ENCODE results near the gene ARHGAP26.

Gene ARHGAP26, protein sequence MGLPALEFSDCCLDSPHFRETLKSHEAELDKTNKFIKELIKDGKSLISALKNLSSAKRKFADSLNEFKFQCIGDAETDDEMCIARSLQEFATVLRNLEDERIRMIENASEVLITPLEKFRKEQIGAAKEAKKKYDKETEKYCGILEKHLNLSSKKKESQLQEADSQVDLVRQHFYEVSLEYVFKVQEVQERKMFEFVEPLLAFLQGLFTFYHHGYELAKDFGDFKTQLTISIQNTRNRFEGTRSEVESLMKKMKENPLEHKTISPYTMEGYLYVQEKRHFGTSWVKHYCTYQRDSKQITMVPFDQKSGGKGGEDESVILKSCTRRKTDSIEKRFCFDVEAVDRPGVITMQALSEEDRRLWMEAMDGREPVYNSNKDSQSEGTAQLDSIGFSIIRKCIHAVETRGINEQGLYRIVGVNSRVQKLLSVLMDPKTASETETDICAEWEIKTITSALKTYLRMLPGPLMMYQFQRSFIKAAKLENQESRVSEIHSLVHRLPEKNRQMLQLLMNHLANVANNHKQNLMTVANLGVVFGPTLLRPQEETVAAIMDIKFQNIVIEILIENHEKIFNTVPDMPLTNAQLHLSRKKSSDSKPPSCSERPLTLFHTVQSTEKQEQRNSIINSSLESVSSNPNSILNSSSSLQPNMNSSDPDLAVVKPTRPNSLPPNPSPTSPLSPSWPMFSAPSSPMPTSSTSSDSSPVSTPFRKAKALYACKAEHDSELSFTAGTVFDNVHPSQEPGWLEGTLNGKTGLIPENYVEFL

GRCh38 chr5:142769793-142770649 is at the start of gene ARHGAP26:
TSS of gene ARHGAP26 (plus strand) at chr5:142770377. CDS start at chr5:142770762, 385 bp downstream.
- peak; percentile 69 for FAIRE-seq
- peak; percentile 86 for DNase-seq (ENCODE audit: low spot score)

DNA sequence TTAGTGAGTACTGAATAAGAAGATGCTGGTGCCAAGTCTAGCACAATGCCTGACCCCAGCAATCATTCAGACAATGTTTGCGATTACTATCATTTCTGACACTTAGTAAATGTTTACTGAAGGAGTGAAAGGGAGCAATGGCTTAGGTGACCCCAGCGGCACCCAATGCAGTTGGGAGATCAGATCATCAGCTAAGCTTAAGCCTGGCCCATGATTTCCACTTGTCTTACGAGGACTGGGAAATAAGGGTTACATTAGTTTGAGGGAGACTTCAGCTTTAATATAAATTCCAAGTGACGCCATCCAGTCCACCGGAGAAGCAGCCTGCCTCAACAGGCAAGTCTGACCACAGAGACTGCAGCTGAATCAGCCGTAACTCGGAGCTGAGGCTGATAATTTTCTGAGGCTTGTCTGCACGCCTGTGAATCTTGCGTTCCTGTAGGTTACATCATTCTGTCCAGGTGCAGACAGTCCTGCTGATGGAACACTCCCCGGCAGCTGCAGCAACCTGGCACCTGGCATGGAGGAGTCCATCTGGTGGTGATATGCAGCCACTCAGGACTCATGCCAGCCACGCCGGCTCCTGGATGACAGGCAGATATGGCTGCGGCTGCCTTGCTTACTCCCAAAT is 49.4 kb upstream of the ARHGAP26 start:
- DNase-seq (ENCODE audit: low spot score) (no peak), FAIRE-seq (no peak)

DNA sequence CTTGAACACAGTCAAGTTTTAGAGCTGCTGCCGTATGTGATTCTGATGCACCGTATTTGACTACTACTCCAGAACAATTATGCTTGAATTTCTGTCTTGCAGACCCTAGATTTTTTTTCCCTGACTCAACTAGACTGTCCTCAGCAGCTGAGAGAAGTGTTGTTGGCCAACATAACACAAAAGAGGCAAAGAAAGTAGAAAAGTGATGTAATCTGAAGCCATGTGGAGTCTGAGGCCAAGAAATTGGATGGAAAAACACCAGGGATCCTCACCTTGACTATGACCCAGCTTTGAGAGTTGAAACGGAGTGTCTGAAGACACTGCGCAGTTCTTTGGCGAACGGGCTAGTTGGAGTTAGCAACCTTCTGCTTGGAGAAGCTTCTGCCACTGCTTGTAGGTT is 48.0 kb upstream of the ARHGAP26 start:
- DNase-seq (ENCODE audit: low spot score) = no peak
- no peak for FAIRE-seq

DNA sequence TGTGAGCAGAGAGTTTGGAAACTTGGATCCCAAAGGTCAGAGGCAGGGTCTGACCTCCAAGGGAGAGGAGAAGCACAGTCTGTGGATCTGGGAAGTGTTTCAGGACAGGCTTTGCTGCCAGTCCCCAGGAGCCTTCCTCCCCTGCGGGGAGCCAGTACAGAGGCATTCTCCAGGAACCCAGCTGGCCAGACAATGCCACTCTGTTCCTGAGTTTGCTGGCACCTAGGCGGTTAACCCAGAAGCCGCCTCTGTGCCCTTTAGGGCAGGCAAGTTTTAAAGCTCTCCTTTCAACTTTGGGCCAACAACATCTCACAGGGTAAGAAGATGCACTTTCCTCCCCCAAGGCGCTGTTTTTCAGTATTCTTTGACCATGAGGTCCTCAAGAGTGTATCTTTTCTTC is 47.3 kb upstream of the ARHGAP26 start:
- FAIRE-seq = no peak

GRCh38 chr5:142724821-142725220 is 45.4 kb upstream of the ARHGAP26 start:
- no peak for FAIRE-seq
- DNase-seq (ENCODE audit: low spot score) = no peak

More for the DNA sequence above, 47.3 kb upstream of the ARHGAP26 start:
- no peak for DNase-seq (ENCODE audit: low spot score)

- FAIRE-seq (no peak), DNase-seq (ENCODE audit: low spot score) (no peak)
Measured at GRCh38 chr5:142725231-142726187, 44.7 kb upstream of the ARHGAP26 start.

DNA sequence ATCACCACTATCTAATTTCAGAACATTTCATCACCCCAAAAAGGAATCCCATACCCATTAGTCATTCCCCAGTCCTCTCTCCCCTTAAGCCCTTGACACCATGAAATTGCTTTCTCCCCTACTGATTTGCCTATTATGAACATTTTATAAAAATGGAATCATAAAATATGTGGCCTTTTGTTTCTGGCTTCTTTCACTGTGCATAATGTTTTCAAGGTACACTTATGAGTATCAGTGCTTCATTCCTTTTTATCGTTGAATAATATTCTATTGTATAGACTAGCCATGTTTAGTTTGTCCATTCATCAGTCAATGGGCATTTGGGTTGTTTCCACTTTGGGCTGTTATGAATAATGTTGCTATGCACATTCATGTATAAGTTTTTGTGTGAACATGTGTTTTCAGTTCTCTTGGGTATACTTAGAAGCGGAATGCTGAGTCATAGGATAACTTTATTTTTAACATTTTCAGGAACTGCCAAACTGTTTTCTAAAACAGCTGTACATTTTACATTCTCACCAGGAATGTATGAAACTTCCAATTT is 43.9 kb upstream of the ARHGAP26 start:
- FAIRE-seq (no peak), DNase-seq (ENCODE audit: low spot score) (no peak)

GRCh38 chr5:142727735-142728047 is 42.5 kb upstream of the ARHGAP26 start:
- FAIRE-seq (no peak), DNase-seq (ENCODE audit: low spot score) (no peak)

GRCh38 chr5:142735323-142736246 is 34.6 kb upstream of the ARHGAP26 start:
- no peak for DNase-seq (ENCODE audit: low spot score)
- FAIRE-seq = no peak

- no peak for DNase-seq (ENCODE audit: low spot score)
- FAIRE-seq = no peak
Measured at GRCh38 chr5:142736247-142736632, 33.9 kb upstream of the ARHGAP26 start.

GRCh38 chr5:142737179-142737578 is 33.0 kb upstream of the ARHGAP26 start:
- DNase-seq (ENCODE audit: low spot score) (no peak), FAIRE-seq (no peak)

GRCh38 chr5:142740474-142741242 is 29.5 kb upstream of the ARHGAP26 start:
- DNase-seq (ENCODE audit: low spot score) = no peak
- no peak for FAIRE-seq

GRCh38 chr5:142743592-142744441 is 26.4 kb upstream of the ARHGAP26 start:
- DNase-seq (ENCODE audit: low spot score) (no peak), FAIRE-seq (no peak)

DNA sequence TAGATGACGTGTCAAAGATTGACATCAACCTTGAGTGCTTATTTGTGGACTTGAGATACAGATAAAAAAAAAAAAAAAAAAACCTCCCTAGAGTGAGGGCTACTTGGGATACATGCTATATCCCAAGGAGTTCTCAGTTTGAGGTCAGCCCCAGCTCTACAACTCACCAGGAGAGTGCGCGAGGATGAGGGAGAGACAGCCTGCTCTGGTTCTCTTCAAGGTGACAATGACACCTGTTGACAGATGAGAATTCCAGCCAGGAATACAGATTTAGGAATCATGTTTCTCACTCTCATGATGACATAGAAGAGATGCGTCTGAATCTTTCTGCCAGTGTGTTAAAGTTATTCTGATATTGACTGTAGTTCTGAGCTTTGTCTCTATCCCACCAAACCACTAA is 24.9 kb upstream of the ARHGAP26 start:
- no peak for DNase-seq (ENCODE audit: low spot score)
- no peak for FAIRE-seq

DNA sequence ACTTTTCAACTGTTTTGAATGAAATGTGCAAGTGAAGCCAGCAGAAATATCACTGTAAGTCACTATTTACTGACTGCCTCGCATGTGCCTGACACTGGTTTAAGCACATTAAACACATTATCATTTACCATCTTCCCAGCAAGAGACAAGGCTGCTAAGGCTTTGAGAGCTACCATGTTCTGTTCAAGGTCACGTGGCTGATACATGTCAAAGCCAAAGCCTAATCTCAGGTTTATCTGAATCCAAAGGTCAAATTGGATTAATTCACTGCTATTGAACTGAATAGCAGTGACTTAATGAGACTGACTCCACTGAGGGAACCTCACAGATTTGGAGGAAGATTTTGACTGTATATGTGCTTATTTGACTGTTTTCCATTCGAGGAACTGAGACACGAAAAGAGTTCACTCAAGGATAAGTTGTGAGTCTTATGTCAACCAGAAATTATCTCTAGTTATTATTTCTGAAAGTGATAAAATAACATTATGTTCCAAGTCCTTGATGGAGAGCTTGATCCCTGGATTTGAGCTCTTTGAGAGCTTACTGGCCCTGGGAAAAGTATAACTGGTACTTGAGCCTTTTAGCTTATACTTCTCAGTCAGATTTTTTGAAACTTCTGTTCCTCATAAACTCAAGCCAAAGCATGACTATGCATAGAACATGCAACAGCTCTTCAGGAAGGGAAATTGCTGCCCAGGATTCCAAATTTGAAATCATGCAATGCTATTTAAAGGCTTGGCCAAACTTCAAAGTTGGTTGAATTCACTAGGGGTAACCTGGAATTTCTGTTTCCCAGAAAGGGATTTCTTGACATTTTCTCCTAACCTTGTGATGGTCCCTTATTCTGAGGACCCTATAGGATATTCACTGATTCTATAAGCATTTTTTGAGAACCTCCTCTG is 23.4 kb upstream of the ARHGAP26 start:
- FAIRE-seq (no peak), DNase-seq (ENCODE audit: low spot score) (no peak)

GRCh38 chr5:142748132-142748531 is 22.0 kb upstream of the ARHGAP26 start:
- no peak for FAIRE-seq
- DNase-seq (ENCODE audit: low spot score) = no peak

Data from RCC 7860 (cell line).